ENCODE data around the gene DNAJC16. TPM values are rescaled to one million over a fixed set of nuclear protein-coding genes. Genes with fewer than 3 reads are reported as not detected.

The DNAJC16 gene
- total and polyA plus RNA-seq, 2 of the 13 experiments (the other 11 are each of a cell fraction or from before 2014, with no cell fraction given), result 11.4 to 15.4 TPM

DNA sequence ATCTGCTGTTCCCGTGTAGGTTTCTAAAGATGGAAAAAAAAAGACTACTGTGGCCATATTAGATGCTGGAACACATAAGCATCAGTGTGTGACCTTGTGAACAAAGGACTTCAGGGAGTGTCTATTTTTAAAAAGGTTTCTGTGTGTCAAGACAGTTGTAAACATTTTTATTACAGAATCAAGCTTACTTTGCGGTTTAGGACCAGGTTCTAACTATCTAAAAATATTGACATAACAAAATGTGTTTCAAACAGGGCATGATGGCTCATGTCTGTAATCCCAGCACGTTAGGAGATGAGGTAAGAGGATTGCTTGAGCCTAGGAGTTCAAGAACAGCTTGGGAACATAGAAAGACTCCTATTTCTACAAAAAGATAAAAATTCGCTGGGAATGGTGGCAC is 83.5 kb downstream of the DNAJC16 start (continued):
- TF ChIP-seq FOXK1 (CRISPR knock-in tag; IDR thresholded peaks at IDR 0.05; ENCODE audit: borderline replicate concordance, low read depth) (peak; percentile 72; the same call in 1 of the 2 replicates), YY1 (IDR thresholded peaks at IDR 0.05; ENCODE audit: insufficient read depth, insufficient replicate concordance, low read depth, low read length) (no peak), SETDB1 (CRISPR knock-in tag; IDR thresholded peaks at IDR 0.05; ENCODE audit: borderline replicate concordance) (no peak), ATF7 (IDR thresholded peaks at IDR 0.05) (no peak), ATF7 (CRISPR knock-in tag; IDR thresholded peaks at IDR 0.05) (no peak), ZNF878 (CRISPR knock-in tag; IDR thresholded peaks at IDR 0.05) (peak; percentile 31; the same call in 1 of the 2 replicates), ZBTB33 (CRISPR knock-in tag; IDR thresholded peaks at IDR 0.05) (no peak), FOXA1 (IDR thresholded peaks at IDR 0.05) (no peak), FOXA1 (CRISPR knock-in tag; IDR thresholded peaks at IDR 0.05) (peak; percentile 35; the same call in 1 of the 2 replicates), ZNF383 (CRISPR knock-in tag; IDR thresholded peaks at IDR 0.05; ENCODE audit: borderline replicate concordance) (no peak), HHEX (CRISPR knock-in tag; IDR thresholded peaks at IDR 0.05) (peak; percentile 87), NCOA2 (CRISPR knock-in tag; IDR thresholded peaks at IDR 0.05) (peak; percentile 58; the same call in 1 of the 2 replicates), PHF8 (CRISPR knock-in tag; IDR thresholded peaks at IDR 0.05) (no peak), SMYD3 (CRISPR knock-in tag; IDR thresholded peaks at IDR 0.05) (no peak), RXRB (CRISPR knock-in tag; IDR thresholded peaks at IDR 0.05; ENCODE audit: borderline replicate concordance) (peak; percentile 70; the same call in 1 of the 2 replicates), ZFP1 (CRISPR knock-in tag; IDR thresholded peaks at IDR 0.05) (no peak), ZFP36L2 (CRISPR knock-in tag; IDR thresholded peaks at IDR 0.05) (no peak), ZBTB10 (CRISPR knock-in tag; IDR thresholded peaks at IDR 0.05; ENCODE audit: borderline replicate concordance) (no peak), ZNF552 (CRISPR knock-in tag; IDR thresholded peaks at IDR 0.05; ENCODE audit: borderline replicate concordance) (no peak), SCMH1 (CRISPR knock-in tag; IDR thresholded peaks at IDR 0.05; ENCODE audit: borderline replicate concordance) (no peak), ARID3A (IDR thresholded peaks at IDR 0.05; ENCODE audit: low read depth, low read length) (no peak), ZNF274 (CRISPR knock-in tag; IDR thresholded peaks at IDR 0.05) (no peak), FOSL2 (CRISPR knock-in tag; IDR thresholded peaks at IDR 0.05) (peak; percentile 58; the same call in 1 of the 2 replicates), CREB1 (IDR thresholded peaks at IDR 0.05) (no peak), CREB1 (CRISPR knock-in tag; IDR thresholded peaks at IDR 0.05) (peak; percentile 52; the same call in 1 of the 2 replicates)
- TF ChIP-seq, protein P1, sequence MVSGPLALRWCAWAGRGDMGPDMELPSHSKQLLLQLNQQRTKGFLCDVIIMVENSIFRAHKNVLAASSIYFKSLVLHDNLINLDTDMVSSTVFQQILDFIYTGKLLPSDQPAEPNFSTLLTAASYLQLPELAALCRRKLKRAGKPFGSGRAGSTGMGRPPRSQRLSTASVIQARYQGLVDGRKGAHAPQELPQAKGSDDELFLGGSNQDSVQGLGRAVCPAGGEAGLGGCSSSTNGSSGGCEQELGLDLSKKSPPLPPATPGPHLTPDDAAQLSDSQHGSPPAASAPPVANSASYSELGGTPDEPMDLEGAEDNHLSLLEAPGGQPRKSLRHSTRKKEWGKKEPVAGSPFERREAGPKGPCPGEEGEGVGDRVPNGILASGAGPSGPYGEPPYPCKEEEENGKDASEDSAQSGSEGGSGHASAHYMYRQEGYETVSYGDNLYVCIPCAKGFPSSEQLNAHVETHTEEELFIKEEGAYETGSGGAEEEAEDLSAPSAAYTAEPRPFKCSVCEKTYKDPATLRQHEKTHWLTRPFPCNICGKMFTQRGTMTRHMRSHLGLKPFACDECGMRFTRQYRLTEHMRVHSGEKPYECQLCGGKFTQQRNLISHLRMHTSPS (CRISPR knock-in tag; IDR thresholded peaks at IDR 0.05; ENCODE audit: low read depth), result no peak

All from HepG2 (cell line).